Limb (tissue), 2 donors: ENCODE results near the gene RFT1.

Experiments
- DNase-seq, 2 donors: peaks; one replicate each; pipeline ENCODE4 v3.0.0-alpha.2; 2016; ENCODE audit errors: extremely low spot score in 2 of 2

The RFT1 gene

DNA sequence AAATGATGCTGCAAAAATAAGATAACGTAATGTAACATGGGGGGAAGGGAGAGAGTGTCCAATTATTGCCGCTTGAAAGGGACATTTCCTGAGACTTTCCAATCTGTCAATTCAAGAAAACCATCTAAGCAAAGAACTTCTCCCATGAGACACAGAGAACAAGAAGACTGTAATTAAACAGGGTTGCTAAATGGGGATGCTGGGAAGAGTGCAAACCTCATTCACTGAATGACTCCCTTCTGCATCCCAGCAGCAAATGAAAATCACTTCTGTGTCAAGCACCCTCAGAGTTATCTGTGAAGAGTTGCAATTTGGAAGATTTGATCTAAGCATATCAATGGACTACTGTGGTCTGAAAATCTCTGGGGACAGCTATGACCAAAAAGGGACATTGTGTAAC, 3.6 kb downstream of the RFT1 start:
- DNase-seq: no peak

DNA sequence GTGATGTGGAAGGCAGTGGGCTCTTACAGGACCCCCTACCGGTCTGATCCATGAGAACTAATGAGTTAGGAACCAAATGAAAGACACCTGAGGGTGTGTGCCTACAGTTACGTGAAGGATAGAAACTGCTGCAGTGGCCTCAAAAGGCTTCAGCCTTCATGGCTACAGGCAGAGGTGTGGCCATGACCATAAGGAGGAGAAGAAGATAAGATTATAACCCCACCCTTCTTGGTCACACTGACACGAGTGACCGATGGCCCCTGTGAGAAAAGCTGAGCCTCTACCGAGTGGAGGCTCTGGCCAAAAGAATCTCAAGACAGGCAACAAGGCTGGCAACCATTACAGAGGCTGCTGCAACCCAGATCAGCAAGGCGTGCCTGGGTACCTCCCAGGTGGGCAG, 6.3 kb downstream of the RFT1 start:
- no peak for DNase-seq

DNA sequence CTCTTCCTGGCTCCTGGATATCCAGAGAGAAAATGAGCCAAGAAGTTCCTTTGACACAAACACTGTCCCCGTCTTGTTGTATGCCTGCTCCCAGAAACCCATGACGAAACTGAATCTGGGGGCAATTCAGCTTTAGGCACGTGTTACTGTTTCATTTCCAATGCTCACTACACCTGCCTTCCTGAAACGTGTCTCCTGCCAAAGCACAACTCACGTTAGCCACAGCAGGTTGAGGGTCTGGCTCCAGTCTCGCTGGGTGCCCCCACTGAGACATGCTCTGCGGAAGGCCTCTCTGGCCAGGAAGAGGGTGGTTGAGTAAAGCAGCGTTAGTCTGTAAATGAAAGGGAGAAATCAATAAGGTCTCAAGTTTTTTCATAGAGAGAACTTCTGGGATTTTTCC, 6.7 kb downstream of the RFT1 start:
- DNase-seq: no peak

DNA sequence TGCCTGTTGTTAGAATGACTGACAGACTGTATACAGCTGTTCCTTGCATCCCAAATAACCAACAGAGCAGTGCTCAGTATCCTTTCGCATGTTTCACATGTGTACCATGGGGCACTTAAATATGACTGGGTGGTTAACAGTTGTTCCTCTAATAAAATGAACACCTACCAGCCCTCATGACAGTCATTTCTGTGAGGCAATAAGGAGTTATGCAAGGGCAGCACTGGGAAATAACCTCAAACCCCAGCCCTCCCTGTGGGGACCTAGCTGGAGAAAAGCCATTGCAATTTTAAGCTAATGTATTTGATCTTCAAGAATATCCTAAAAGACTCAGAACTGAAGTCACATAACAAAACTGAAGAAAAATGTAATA, 7.3 kb downstream of the RFT1 start:
- no peak for DNase-seq

DNA sequence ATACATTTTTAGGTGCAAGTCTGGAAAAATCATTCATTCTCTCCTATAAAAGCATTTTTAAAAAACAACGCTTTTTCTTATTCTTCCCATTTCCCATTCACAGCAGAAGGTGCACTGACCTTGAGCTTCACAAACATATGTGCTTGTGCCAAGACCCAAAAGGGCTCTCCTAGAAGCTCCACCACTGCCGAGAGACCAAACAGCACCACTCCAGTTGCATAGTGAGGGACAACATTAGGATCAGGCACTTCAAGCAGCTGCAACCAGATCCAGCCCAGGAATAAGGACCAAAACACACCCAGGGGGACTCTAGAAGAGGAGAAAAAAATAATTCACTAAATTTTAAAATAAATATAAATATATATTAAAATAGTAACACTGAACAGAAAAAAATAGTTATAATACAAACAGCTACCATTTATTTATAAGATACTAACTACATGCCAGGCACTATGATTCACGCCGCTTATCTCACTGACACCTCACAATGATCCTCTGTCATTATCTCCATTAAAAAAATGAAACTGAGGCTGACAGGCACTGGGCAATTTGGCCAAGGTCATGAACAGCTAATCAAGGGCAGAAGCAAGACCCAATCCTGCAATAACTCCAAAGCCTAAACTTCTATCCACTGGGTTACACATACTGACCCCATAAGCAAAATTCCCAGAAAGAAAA, 7.8 kb downstream of the RFT1 start:
- DNase-seq: no peak

DNA sequence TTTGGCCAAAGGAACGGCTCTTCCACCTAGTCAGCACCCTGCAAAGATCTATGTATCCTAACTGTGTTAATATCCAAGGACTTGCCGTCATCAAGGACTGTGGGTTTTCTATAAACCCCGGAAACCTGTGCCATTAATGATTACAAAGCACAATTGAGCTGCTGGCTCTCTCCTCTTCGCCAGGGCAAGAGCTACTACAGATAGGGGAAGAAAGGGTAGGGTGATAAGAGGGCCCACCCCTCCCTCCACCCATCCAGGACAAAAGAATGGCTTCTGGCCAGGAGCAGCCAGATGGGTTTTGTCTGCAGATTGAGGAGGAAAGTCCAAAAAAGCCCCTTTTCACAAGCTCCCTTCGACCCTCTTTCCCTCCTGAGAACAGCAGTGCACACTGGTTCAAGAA, 9.9 kb downstream of the RFT1 start:
- no peak for DNase-seq

DNA sequence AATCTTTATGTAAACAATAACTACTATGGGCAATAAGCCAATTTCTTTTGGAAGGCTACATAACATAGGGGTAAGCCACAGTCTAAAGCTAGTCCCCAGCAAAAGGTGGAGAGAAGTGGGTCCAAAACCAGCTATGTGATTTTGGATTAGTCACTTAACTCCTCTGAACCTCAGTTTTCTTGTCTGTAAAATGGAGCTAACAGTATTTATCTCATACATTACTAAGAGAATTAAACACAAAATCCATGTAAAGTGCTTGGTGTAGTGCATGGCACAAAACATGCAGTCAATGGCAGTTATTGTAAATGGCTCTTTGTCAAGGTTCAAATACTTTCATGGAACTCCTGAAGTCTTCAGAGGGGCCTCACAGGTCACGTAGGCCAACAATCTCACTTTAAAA, 13.3 kb downstream of the RFT1 start:
- no peak for DNase-seq

DNA sequence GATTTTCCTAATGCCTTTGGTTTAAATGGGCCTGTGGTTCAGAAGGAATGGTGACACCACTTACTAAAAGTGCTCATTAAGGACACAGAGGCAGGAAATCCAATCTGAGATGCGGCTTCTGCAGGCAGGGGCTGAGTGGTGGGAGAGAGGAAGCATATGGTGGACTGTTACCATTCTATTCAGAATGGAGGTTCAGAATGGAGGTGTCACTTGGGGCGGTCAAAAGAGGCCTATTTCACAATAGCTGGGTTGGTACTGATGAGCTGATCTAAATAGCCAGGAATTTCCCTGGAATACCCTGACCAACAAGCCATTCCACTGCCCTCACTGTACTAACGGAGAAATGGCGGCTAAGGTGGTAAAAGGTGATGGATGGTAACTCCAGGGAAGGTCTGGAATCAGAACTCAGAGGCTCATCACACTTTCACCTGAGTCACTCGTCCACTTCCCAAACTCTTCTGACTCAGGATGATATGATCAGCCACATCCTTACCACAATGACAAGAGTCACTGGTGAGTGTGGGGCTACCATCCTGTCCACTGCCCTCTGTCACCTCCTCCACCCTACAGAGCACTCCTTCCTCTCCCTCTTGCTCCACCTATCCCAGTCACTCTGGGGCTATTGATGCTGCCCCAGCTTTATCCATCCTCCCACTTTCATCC, 15.7 kb downstream of the RFT1 start:
- DNase-seq: no peak

DNA sequence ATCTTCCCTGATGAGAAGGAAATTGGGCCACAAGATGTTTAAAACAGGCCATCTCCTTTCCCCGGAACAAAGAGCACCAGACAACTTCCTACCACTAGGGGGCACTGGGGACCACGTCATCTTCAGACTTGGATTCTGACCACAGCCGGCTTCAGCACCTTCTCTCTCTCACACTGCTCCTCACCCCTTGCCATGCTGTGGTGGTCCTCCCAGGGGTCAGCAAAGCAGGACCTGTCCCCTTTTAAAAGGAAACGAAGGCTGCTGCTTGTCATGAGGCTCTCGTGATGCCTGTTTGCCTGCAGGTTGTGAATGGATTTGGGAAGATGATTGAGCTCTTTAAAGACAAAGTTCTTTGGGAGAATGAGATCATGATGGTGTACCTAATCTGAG, 16.2 kb downstream of the RFT1 start:
- DNase-seq: peak; percentile 84 to 89

DNA sequence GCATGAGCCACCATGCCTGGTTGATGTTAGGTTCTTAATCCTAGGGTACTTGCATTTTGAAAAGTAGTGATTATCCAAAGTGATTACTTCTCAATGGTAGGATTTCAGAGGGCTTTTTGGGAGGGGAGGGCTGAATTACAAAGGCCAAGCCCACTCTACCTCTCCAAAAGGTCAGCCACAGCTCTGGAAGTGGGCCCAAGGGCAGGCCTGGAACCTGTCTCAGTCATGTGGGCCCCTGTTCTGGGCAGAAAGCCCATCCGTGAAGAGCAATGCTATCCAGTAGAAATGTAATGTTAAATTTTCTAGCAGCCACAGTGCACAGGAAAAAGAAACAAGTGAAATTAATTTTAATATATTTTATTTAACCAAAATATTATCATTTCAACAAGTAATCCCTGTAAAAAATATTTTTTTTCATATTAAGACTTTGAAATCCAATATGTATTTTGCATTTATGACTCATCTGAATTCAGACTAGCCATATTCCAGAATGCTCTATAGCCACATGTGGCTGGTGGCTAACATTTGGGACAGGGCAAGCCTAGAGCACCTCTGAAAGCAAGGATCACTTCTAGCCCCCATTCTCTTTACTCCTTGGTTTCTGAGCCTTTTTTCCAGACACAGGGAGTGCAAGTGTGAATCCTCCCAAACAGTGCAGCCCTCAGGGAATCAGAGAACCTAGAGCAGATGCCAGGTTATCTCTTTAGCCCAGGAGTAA, 16.8 kb downstream of the RFT1 start:
- peak in 1 of 2 donors; percentile 40 for DNase-seq

DNA sequence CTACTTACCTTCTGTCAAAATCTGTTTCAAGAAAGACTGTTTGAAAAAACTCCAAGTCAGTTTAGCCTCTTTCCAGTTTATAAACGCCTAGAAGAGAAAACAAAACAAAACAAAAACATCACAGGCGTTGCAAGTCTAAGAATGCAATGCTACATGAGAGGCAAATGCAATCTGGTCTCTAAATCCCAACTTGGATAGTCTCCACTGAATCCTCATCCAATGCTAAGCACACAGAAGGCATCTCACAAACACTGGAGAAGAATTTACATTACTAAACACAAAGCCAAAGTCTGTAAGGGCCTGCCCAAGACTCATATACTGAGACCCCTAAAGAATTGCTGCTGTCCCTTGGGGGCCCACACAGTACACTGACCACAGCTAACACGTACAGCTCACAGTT, 18.4 kb downstream of the RFT1 start:
- DNase-seq: no peak

DNA sequence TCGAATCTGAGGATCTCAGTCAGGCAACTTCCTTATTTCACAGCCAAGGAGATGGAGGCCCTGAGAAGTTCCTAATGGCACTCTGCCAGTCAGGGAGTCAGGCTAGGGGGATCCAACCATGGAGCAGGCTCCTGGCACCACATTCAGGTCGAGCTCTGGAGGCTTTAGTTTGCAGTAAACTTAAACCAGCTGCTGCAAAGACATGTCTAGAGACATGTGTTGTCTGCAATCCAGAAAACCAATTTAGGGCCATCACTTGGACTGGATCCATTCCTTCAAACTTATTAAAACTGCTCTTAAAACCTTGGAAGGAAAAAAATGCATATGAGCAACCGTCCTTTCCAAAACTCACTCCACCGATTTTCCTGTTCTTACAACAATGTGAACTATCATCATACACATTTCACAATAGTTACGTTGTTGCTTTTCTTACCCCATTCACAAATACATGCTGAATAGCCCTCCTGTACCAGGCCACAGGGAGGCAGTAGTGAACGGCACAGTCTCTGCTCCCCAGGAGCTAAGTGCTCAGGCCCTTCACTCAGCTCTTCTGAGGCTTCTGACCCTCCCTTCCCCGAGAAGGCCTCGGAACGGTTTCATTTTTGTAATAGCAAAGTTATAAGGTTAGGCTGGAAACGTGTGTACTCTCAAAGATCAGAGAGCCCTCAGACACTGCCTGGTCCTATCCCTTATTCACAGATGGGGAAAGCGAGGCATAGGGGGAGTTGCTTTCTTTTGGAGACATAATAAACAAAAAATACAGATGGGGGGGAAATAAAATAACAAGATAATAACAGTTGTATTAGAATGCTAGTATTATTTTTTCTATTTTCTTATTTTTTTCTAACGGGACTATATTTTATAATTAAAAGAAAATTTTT, 20.1 kb downstream of the RFT1 start:
- DNase-seq: peak in 1 of 2 donors; percentile 46

DNA sequence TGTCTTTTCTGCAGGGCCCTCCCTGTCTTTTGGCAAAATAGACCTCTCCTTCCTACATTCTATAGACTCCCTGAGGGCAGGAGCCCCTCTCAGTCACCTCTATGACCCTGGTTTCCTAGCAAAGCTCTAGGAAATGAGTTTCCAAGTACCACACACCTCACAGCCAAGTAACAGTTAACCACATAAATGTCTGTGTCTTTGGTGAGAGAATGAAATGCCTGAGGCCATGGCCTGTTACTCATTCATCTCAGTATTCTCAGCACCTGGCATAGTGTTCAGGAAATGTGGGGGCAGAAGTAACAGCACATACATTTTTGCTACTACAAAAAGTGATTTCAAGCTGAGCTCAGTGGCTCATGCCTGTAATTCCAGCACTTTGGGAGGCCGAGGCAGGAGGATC, 21.0 kb downstream of the RFT1 start:
- no peak for DNase-seq

DNA sequence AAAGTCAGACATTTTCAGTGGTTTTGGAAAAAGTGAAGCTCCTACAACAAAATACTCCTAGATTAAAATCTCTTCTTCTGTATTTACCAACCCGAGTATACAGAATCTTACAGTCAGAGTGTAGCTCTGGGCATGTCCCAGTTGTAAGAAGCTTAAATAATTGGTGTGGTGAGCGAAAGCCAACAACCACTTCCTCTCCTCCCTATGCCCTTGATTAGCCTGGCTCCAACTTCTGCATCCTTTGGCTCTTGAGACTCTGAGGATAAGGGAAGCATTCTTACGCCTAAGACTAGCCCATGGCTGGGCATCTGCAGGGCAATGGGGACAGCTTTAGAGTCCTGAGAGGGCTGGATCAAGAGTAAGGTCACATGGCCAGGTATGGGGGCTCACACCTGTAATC, 25.5 kb downstream of the RFT1 start:
- DNase-seq: no peak

DNA sequence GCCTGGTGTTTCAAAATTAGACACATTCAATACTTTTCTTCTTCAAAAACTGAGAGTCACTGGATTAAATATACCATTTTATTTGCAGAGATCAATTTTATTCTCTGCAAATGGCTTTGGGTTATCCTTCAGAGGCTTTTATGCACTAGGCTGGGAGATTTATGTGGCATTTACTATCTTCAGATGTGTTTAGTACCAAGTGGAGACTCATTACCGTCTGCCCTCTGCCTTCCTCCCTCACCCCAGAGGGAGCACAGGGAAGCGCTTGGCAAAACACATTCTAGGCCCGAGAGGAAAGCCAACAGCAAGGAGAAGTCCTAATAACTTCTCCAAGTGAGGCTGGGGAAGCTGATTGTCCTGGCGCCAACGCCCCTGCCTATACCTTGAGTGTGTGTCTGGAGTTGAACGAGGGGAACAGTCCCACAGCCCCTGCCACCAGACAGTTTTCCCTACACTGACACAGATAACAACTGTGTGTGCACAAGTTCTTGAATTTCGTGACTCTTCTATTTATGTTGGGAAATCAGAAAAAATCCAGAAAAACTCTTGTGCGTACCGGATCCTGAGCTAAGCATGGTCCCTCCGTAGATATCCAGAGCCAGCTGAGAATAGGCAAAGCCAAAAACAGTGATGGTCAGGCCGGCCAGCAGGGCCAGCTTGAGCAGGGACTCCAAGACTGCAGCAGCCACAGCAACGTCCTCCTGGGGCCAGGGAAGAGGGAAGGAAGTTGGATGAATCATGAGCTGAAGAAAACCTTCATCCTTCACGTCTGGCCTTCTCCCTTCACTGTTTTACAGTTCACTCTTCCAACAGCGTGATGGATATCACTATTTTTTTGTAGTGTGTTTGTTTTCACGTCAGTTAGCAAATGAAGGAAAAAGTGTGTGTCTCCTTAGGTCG, 26.6 kb downstream of the RFT1 start:
- no peak for DNase-seq

DNA sequence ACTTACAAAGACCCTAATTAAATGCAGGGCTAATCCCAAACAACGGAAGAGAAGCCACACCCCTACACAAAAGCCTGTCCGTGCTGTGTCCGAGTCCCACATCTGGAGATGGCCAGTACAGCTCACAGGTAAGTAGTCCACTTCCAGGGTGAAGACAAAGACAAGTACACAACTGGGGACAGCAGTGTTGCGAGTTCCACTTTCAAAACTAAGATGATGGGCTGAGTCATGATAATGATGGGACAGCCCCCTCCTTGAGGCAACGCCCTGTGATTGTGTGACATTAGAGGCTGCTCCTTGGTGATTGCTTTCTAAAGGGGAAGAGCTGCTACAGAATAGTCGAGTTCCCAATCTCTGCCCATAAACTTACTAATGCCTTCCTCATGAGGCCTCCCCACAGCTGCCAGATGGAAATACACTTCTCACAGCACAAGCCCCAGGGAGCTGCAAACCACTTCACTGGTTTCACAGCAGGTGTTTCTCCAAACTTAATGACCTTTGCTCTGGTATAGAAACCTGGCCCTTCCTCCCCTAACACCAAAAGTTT, 27.6 kb downstream of the RFT1 start:
- DNase-seq: no peak

DNA sequence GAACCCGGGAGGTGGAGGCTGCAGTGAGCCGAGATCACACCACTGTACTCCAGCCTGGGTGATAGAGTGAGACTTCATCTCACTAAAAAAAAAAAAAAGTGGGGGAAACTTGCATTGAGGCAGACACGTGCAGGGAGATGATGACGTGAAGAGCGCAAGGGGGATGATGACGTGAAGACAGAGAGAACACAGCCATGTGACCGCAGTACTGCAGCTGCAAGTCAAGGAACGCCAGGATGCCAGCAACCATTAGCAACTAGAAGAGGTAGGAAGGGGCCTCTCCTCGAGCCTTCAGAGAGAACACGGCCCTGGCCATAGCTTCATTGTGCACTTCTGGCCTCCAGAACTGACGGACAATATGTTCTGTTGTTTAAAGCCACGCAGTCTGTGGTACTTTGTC, 28.3 kb downstream of the RFT1 start:
- DNase-seq: no peak

DNA sequence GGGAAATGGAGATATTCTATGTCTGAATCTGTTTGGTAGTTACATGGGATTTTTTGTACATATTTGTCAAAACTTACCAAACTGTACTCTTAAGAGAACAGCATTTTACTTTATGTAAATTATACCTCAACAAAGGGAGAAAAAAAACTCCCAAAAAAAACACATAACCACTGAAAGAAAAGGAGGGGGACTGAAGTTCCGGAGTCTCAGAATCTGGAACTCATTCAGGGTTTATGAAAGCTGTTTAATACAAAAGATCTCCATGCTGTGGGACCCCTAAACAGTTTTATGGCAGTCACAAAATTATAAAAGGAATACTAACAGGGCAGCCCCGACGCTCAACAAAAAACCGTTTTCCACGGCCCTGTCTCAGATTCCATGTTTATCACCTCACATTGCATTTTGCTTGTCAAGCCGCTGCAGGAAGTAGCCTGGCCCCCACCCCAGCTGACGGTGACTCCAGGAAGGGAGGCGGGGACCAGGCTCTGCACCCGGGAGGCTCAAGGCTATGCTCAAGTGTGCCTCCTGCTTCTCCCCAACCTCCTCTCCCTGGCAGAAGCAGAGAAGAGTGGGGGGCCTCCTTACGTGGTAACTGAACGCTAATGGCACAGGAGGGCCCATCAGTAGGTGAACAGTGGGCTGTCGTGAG, 29.3 kb downstream of the RFT1 start:
- no peak for DNase-seq

DNA sequence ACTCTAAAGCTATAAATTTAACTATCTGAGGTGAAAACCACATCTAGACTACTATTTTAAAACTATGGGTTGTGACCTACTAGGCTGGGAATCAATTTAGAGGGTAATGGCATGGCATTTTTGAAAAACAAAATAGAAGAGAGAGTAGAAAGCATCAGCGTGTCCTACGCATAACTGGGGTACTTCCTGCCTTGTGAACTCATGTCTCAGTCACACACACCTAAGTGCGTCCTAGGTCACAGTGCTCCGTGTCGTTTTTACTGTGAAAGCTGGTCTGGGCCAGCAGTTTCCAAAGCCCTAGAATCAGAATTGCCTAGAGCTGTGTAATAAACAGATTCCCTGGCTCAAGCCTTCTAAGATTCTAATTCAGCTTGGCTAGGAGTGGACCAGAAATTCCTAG, 32.3 kb downstream of the RFT1 start:
- no peak for DNase-seq

DNA sequence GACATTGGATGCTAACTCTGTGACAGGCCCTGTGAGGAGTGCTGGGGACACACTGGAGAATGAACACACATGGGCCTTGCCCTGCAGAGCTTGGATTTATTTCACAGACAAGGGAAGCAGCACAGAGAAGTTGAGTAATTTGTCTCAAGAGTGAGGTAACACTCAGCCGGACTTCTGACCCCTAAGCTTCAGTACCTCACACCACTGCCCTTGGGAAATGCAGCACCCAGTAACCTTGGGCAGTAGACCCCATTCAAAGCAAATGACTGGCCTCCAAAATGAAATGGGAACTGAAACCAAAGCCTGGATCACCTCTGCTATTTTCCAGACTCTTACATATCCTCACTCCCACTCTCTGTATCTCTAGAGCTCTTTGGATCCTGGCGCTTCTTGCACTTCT, 37.3 kb downstream of the RFT1 start:
- no peak for DNase-seq
